GM18499 (cell line): ENCODE measurements around the gene CSNK2A2.

Source experiments
- ATAC-seq: cut with Tn5 transposase; IDR thresholded peaks from one replicate; pipeline ENCODE4 v1.9.1; 2021; ENCODE audit warnings: moderate number of reproducible peaks; ENCODE audit not compliant: insufficient read depth, unreplicated experiment

Gene CSNK2A2

GRCh38 chr16:58116081-58116480, 81.8 kb downstream of the CSNK2A2 start:
- no peak for ATAC-seq

- ATAC-seq = no peak
These were observed 82.8 kb downstream of the CSNK2A2 start for GRCh38 chr16:58114827-58115825.

- ATAC-seq = no peak
These were observed 86.6 kb downstream of the CSNK2A2 start for GRCh38 chr16:58111302-58111627.

GRCh38 chr16:58110571-58111301, 87.2 kb downstream of the CSNK2A2 start:
- ATAC-seq = no peak

GRCh38 chr16:58109881-58110280, 88.0 kb downstream of the CSNK2A2 start:
- ATAC-seq = no peak

- ATAC-seq = no peak
These were observed 88.6 kb downstream of the CSNK2A2 start for GRCh38 chr16:58109330-58109729.
